HepG2 (cell line): ENCODE results near the gene PHF19. TPM values are rescaled to one million over a fixed set of nuclear protein-coding genes. Genes with fewer than 3 reads are reported as not detected.

Experiments
- ATAC-seq: fragments of 200-7000 bp; cut with Tn5 transposase; 3 replicates; pipeline ENCODE4 v1.9.1; 2020; ENCODE audit warnings: mild to moderate bottlenecking, moderate library complexity
- BruUV-seq: library from RNA; stranded (reverse); fragments of 400-500 nt; replicated peaks from 2 replicates; lab custom pipeline; 2021; lab: Mats Ljungman, UMichigan
- CTCF ChIA-PET: fragments of 300-600 bp; formaldehyde crosslinking; extraction: SDS; loops from one replicate; lab custom pipeline; 2021; ENCODE audit warnings: low total read pairs, inconsistent platforms, low intra/inter-chr PET ratio; lab: Yijun Ruan, JAX
- POLR2A ChIA-PET: fragments of 350-600 bp; sonication (Branson Sonifier 250); formaldehyde crosslinking; loops from one replicate; lab custom pipeline; 2020; ENCODE audit warnings: antibody characterized with exemption, inconsistent platforms; lab: Yijun Ruan, JAX
- DNase-seq: peaks from one replicate; pipeline ENCODE4 v3.0.0-alpha.2; 2015; ENCODE audit warnings: low spot score
- FAIRE-seq: peaks from 3 replicates; lab custom pipeline; 2011; peaks lifted over from hg19 to GRCh38; lab: Jason Lieb, UNC
- H2AFZ ChIP-seq: one replicate; pipeline ENCODE4 v1.6.1; 2011; ENCODE audit warnings: low read length, inconsistent platforms
- H3K27ac ChIP-seq: fragments of 300-600 bp; 3 replicates; pipeline ENCODE4 v1.8.0; 2011; ENCODE audit warnings: mixed run types, mild to moderate bottlenecking, mixed read lengths, low read length, inconsistent platforms; ENCODE audit not compliant: insufficient read depth; ENCODE audit errors: extremely low read length
- H3K27me3 ChIP-seq, 2 experiments: fragments of 200-600 bp in 1 of 2; 2 replicates in 1 of 2; 3 replicates in 1 of 2; pipeline versions ENCODE4 v1.6.0 to v1.8.0; 2011; ENCODE audit warnings: low read length in 2 of 2, mild to moderate bottlenecking in 2 of 2, moderate library complexity in 2 of 2, inconsistent platforms in 1 of 2; ENCODE audit not compliant: insufficient read depth in 2 of 2, control insufficient read depth in 1 of 2
- H3K36me3 ChIP-seq, 2 experiments: fragments of 200-600 bp in 1 of 2; replicated peaks in 1 of 2; 2 replicates in 1 of 2; 3 replicates in 1 of 2; pipeline versions ENCODE4 v1.5.1 to v1.8.0; 2011; ENCODE audit warnings: low read length in 2 of 2, inconsistent platforms in 1 of 2; ENCODE audit not compliant: insufficient read depth in 2 of 2, control insufficient read depth in 1 of 2
- H3K4me1 ChIP-seq: 2 replicates; pipeline ENCODE4 v1.5.1; 2012; ENCODE audit warnings: low read length, inconsistent platforms; ENCODE audit not compliant: insufficient read depth
- H3K4me2 ChIP-seq: 2 replicates; pipeline ENCODE4 v1.6.0; 2011; ENCODE audit warnings: low read depth, low read length, inconsistent platforms
- H3K4me3 ChIP-seq, 3 experiments: fragments of 200-600 bp in 1 of 3; sonication (generic), shearing (Covaris generic) in 1 of 3; replicated peaks in 1 of 3; 2 replicates each; pipeline ENCODE4 v1.5.1; 2011 to 2016; ENCODE audit warnings: low read length in 3 of 3, inconsistent platforms in 2 of 3, low read depth in 2 of 3, mild to moderate bottlenecking in 2 of 3, control low read depth in 1 of 3, mixed read lengths in 1 of 3; ENCODE audit not compliant: insufficient read depth in 1 of 3
- H3K79me2 ChIP-seq: one replicate; pipeline ENCODE4 v1.6.1; 2011; ENCODE audit warnings: low read length, inconsistent platforms; ENCODE audit not compliant: insufficient read depth
- H3K9ac ChIP-seq: 2 replicates; pipeline ENCODE4 v1.6.0; 2011; ENCODE audit warnings: mild to moderate bottlenecking, low read depth, low read length, inconsistent platforms; ENCODE audit not compliant: insufficient read depth
- H3K9me3 ChIP-seq: 2 replicates; pipeline ENCODE4 v1.5.1; 2012; ENCODE audit warnings: mild to moderate bottlenecking, low read length
- H4K20me1 ChIP-seq: 2 replicates; pipeline ENCODE4 v1.6.0; 2011; ENCODE audit warnings: inconsistent platforms, mild to moderate bottlenecking, low read length, moderate library complexity; ENCODE audit not compliant: insufficient read depth
- NR2F6 ChIP-seq, 2 experiments: IDR thresholded peaks; 2 replicates each; pipeline ENCODE4 v1.6.1; 2016; ENCODE audit warnings: antibody characterized with exemption in 1 of 2, mild to moderate bottlenecking in 1 of 2
- WGBS: methylation state at CpG from one replicate; pipeline ENCODE4 v1.1.6; 2017; ENCODE audit warnings: low lambda C conversion rate; 5-methylcytosine and 5-hydroxymethylcytosine counted together
- in situ Hi-C: cut with HindIII; loops from 2 replicates; pipeline ENCODE4 v1.10.0; 2017; ENCODE audit warnings: low pct_unique_long_range_greater_than_20kb; ENCODE audit not compliant: extremely low pct_ligation_motif_present
- intact Hi-C: fragments of 100-400 bp; cut with micrococcal nuclease; formaldehyde crosslinking; loops from one replicate; pipeline ENCODE4 v1.10.0; 2022; ENCODE audit not compliant: unreplicated experiment
- polyA plus RNA-seq, 8 experiments: library from polyadenylated mRNA; depleted of rRNA in 3 of 8; stranded (reverse) in 7 of 8; unstranded in 1 of 8; fragments of >200 nt; fragmentation: Illumina TruSeq in 4 of 8; extraction: Trizol in 4 of 8; gene quantifications; 2 replicates each; pipeline versions ENCODE4 v1.2.1 to v1.2.3, GENCODE V29; 2011 to 2016; ENCODE audit warnings: low read depth in 4 of 8, missing spikeins in 1 of 8, mixed read lengths in 1 of 8; ENCODE audit not compliant: insufficient read depth in 1 of 8
- total RNA-seq, 5 experiments: library from RNA; depleted of rRNA; stranded (reverse); fragments of >200 nt; fragmentation: Illumina TruSeq; extraction: Trizol; gene quantifications; 2 replicates each; pipeline ENCODE4 v1.2.3, GENCODE V29; 2016; ENCODE audit warnings: low read depth in 1 of 5
- TF ChIP-seq, protein P1 (sequence below): sonication (generic); formaldehyde crosslinking; IDR thresholded peaks from 2 replicates; pipeline ENCODE4 v1.4.0; 2020; ENCODE audit warnings: missing genetic modification reagents, borderline replicate concordance

Gene PHF19
- total and polyA plus RNA-seq, 2 of the 13 experiments (the other 11 are each of a cell fraction or from before 2014, with no cell fraction given): 29.7 to 41.3 TPM

DNA sequence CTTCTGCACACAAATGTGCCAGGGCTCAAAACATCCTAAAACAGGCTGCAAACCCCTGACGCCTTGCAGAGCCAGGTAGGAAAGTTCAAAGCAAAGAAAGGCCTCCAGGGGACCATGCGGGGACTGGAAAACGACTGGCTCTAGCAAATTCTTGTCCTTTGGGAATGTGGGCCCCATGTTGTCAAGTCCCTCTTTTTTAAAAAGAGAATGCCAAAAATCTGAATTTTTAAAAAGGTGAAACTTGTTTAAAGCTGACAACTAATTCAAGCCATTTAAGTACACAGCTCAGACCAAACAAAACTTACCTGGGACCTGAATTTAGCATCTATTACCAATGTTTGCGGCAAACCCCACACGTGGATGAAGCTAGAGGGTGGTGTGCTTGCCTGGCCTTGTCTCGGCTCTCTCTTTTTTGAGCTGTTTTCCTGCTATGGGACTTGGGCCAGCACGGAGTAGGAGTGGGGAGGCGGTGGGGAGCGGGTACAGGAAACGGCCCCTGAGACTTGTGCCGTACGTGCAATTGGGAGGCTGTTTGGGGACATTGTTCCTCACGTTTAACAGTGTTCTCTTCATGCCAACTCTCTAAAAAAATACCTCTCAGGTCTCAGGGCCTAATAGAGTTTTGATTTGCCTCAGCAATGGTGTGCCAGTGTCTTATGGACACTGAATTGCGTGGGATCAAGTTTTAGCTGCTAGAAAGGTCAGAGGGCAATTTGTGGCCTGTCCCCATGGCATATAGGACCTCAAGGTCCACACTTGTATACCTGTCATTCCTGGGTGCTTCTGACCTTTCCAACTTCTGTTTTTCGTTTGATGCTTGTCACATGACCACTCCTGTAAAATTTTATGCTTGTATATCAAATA lies 15.1 kb upstream of the PHF19 start:
- H3K79me2 ChIP-seq: no peaks in the 10 kb centered on the region
- WGBS: 31% methylated on average over 15 of the region's 15 CpGs
- H3K4me3 ChIP-seq: no peak overlapping the region
- peak; percentile 12; the same call in 1 of the 3 replicates for ATAC-seq
- in situ Hi-C loops: no loop called here
- FAIRE-seq: no peak
- no peak overlapping the region for H3K27ac ChIP-seq
- H2AFZ ChIP-seq: no peak overlapping the region
- H4K20me1 ChIP-seq: no peaks in the 10 kb centered on the region
- intact Hi-C loops: loop anchor here (5.0 kb wide), 1 partner anchor 35 kb away; the partner anchor contains the start of gene TRAF1
- peaks cover 3 to 14% of the 10 kb centered on the region in 2 experiments; a peak in 2 of 5 replicates for H3K27me3 ChIP-seq
- H3K9me3 ChIP-seq: no peaks in the 10 kb centered on the region
- H3K9ac ChIP-seq: no peak overlapping the region
- DNase-seq: no peak
- peak overlapping the region; percentile 18; the same call in 1 of the 2 replicates for H3K4me2 ChIP-seq
- ChIA-PET POLR2A (interaction anchor here (0.6 to 1.2 kb wide), 2 partner anchors 37 to 1288 kb away, joined by 3 to 5 read pairs; no protein-coding TSS in a partner anchor), CTCF (no interaction called here)
- H3K4me1 ChIP-seq: peaks cover 46% of the 10 kb centered on the region
- H3K36me3 ChIP-seq: no peaks in the 10 kb centered on the region
- BruUV-seq: no TSS peak
- TF ChIP-seq, protein P1, sequence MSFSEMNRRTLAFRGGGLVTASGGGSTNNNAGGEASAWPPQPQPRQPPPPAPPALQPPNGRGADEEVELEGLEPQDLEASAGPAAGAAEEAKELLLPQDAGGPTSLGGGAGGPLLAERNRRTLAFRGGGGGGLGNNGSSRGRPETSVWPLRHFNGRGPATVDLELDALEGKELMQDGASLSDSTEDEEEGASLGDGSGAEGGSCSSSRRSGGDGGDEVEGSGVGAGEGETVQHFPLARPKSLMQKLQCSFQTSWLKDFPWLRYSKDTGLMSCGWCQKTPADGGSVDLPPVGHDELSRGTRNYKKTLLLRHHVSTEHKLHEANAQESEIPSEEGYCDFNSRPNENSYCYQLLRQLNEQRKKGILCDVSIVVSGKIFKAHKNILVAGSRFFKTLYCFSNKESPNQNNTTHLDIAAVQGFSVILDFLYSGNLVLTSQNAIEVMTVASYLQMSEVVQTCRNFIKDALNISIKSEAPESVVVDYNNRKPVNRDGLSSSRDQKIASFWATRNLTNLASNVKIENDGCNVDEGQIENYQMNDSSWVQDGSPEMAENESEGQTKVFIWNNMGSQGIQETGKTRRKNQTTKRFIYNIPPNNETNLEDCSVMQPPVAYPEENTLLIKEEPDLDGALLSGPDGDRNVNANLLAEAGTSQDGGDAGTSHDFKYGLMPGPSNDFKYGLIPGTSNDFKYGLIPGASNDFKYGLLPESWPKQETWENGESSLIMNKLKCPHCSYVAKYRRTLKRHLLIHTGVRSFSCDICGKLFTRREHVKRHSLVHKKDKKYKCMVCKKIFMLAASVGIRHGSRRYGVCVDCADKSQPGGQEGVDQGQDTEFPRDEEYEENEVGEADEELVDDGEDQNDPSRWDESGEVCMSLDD: no peak
- TF ChIP-seq NR2F6 (IDR thresholded peaks at IDR 0.05): 0 out of 2 replicates have a peak, but pooled peaks have one; percentile 13
- no peak for TF ChIP-seq NR2F6 (CRISPR knock-in tag; IDR thresholded peaks at IDR 0.05)
